ENCODE results near the gene RNF135. TPM values are rescaled to one million over a fixed set of nuclear protein-coding genes. Genes with fewer than 3 reads are reported as not detected.

The RNF135 gene
- total and polyA plus RNA-seq, 10 of the 15 experiments (the other 5 are each of a cell fraction or from before 2014, with no cell fraction given): 12.7 to 28.0 (median 18.7) TPM

DNA sequence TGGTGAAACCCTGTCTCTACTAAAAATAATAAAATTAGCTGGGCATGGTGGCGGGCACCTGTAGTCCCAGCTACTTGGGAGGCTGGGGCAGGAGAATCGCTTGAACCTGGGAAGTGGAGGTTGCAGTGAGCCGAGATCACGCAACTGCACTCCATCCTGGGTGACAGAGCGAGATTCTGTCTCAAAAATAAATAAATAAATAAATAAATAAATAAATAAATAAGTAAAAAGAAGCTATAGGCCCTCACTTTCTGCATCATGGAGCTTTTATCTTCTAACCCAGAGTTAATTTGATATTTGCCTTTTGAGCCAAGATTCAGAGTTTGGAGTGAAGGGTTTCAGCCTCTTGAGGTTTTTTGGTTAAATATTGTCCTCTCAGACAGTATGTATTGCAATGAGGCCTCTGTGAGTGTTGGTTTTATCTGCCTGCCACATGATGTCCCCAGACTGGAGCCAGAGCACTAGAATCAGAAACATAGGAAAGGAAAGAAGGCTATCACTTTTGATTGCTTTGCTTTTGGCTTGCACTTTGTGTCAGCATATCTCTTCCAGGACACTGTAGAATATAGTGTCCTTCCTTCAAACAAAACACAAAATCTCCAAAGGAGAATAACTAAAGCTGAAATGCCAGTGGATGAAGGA is 32.5 kb downstream of the RNF135 start:
- in situ Hi-C loops (cut with MboI) (no loop called here), intact Hi-C loops (cut with micrococcal nuclease; ENCODE audit: unreplicated experiment) (no loop called here)
- Histone ChIP-seq H3K4me2 (ENCODE audit: control insufficient read depth, insufficient read depth) (no peak overlapping the region), H4K20me1 (ENCODE audit: control insufficient read depth, insufficient read depth) (no peaks in the 10 kb centered on the region), H3K9ac (ENCODE audit: control insufficient read depth, insufficient read depth, low read length) (no peak overlapping the region), H3K9me3 (replicated peaks; ENCODE audit: control insufficient read depth, insufficient read depth, low read length) (no peaks in the 10 kb centered on the region), H3K79me2 (ENCODE audit: control insufficient read depth, insufficient read depth, low read length) (no peaks in the 10 kb centered on the region), H3K4me1 (ENCODE audit: control insufficient read depth, insufficient read depth, low read length) (no peaks in the 10 kb centered on the region), H3K4me3 (no peak overlapping the region), H2AFZ (ENCODE audit: control insufficient read depth, low read depth, low read length) (no peak overlapping the region), H3K27ac (ENCODE audit: control insufficient read depth, insufficient read depth) (no peak overlapping the region), H3K36me3 (ENCODE audit: control insufficient read depth in 2 of 2, insufficient read depth in 2 of 2, low read length in 1 of 2) (peaks cover 0 to 15% of the 10 kb centered on the region in 2 experiments; a peak in 3 of 4 replicates), H3K27me3 (replicated peaks in 1 of 2; ENCODE audit: control insufficient read depth in 2 of 2, insufficient read depth in 2 of 2, low read length in 1 of 2) (no peaks in the 10 kb centered on the region)
- ChIA-PET POLR2A (no interaction called here), CTCF (interaction anchor here (0.8 kb wide), 1 partner anchor 214 kb away, joined by 3 read pairs; no protein-coding TSS in a partner anchor), RAD21 (ENCODE audit: unreplicated experiment) (interaction anchor here (0.7 to 1.1 kb wide), 2 partner anchors 12 to 35 kb away, joined by 3 read pairs; no protein-coding TSS in a partner anchor), SMC1A (ENCODE audit: uncharacterized antibody, unreplicated experiment) (interaction anchor here (1.7 kb wide), 1 partner anchor 13 kb away, joined by 4 read pairs; no protein-coding TSS in a partner anchor)
- WGBS (ENCODE audit: insufficient coverage, insufficient replicate concordance, low lambda C conversion rate, missing lambda C conversion rate): 84% methylated on average over 5 of the region's 5 CpGs
- no TSS peak for BruUV-seq (replicated peaks)
- FAIRE-seq (no peak), ATAC-seq (no peak), DNase-seq (ENCODE audit: low read depth, low spot score) (no peak)
- TF ChIP-seq NR2F1 (conservative IDR thresholded peaks at IDR 0.05): no peak
- no peak for TF ChIP-seq POLR2AphosphoS5 (IDR thresholded peaks at IDR 0.05; ENCODE audit: low read length)
- TF ChIP-seq SMARCA5 (IDR thresholded peaks at IDR 0.05): no peak
- TF ChIP-seq, protein P1, sequence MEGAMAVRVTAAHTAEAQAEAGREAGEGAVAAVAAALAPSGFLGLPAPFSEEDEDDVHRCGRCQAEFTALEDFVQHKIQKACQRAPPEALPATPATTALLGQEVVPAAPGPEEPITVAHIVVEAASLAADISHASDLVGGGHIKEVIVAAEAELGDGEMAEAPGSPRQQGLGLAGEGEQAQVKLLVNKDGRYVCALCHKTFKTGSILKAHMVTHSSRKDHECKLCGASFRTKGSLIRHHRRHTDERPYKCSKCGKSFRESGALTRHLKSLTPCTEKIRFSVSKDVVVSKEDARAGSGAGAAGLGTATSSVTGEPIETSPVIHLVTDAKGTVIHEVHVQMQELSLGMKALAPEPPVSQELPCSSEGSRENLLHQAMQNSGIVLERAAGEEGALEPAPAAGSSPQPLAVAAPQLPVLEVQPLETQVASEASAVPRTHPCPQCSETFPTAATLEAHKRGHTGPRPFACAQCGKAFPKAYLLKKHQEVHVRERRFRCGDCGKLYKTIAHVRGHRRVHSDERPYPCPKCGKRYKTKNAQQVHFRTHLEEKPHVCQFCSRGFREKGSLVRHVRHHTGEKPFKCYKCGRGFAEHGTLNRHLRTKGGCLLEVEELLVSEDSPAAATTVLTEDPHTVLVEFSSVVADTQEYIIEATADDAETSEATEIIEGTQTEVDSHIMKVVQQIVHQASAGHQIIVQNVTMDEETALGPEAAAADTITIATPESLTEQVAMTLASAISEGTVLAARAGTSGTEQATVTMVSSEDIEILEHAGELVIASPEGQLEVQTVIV (IDR thresholded peaks at IDR 0.05; ENCODE audit: borderline replicate concordance, partially characterized antibody): no peak
- no peak for TF ChIP-seq BACH1 (IDR thresholded peaks at IDR 0.05; ENCODE audit: borderline replicate concordance)
- TF ChIP-seq JUNB (IDR thresholded peaks at IDR 0.05): no peak
- TF ChIP-seq CBX3 (IDR thresholded peaks at IDR 0.05; ENCODE audit: borderline replicate concordance, low read depth): no peak
- no peak for TF ChIP-seq TCF7 (IDR thresholded peaks at IDR 0.05; ENCODE audit: borderline replicate concordance)
- no peak for TF ChIP-seq RCOR1 (conservative IDR thresholded peaks at IDR 0.05; ENCODE audit: low read depth, low read length)
- no peak for TF ChIP-seq RBBP5 (conservative IDR thresholded peaks at IDR 0.05)
- no peak for TF ChIP-seq IKZF1 (conservative IDR thresholded peaks at IDR 0.05)

Data from GM12878 (cell line).